ENCODE measurements around the gene SLC27A4.

GRCh38 chr9:128384801-128385495 lies 44.6 kb downstream of the SLC27A4 start:
- TF ChIP-seq CTCF (IDR thresholded peaks at IDR 0.05) (no peak), POLR2AphosphoS5 (IDR thresholded peaks at IDR 0.05) (no peak), POLR2A (IDR thresholded peaks at IDR 0.05) (no peak), EP300 (IDR thresholded peaks at IDR 0.05) (no peak)
